ENCODE data around the gene POLE. TPM values are rescaled to one million over a fixed set of nuclear protein-coding genes. Genes with fewer than 3 reads are reported as not detected.

POLE gene
- total RNA-seq, 4 donors from 2014 or later = 7.2 to 63.8 (median 23.3) TPM

DNA sequence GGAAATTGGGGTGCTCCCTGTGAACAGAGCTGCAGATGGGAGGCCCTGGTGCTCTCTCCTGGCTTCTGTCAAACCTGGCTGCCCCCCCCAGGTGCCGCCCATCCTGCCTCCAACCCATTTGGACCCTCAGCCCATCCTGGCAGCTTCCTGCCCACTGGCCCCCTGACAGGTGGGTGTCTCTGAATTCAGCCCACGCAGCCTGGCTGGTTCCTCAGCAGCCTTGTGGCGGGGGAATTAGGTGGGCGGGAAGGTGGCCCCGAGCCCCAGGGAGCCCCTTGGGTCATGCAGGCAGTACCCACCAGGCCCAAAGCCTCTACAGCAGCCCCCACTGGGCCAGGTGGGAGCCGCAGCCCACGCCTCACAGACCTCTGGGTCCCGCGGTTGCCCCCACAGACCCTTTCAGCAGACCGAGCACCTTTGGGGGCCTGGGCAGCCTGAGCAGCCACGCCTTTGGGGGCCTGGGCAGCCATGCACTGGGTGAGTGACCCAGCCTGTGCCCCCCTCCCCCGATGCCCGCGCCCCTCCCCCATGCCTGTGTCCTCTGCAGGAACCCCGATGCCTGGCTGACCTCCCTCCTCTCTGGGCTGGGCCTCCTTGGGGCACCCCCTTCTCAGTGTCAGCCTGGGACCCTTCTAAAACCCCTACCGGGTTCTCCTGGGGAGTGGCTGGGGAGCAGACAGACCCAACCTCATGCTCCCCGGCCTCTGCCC, 105.6 kb downstream of the POLE start:
- H3K27me3 ChIP-seq = no peaks in the 10 kb centered on the region
- no peaks in the 10 kb centered on the region for H3K9me3 ChIP-seq
- ATAC-seq = no peak
- peaks cover 0 to 75% of the 10 kb centered on the region in 2 donors for H3K36me3 ChIP-seq
- H3K4me1 ChIP-seq = peaks cover 0 to 35% (median 0%) of the 10 kb centered on the region in 3 donors
- TF ChIP-seq POLR2A (IDR thresholded peaks at IDR 0.05) = no peak
- TF ChIP-seq POLR2AphosphoS5 (IDR thresholded peaks at IDR 0.05) = no peak
- TF ChIP-seq EP300 (IDR thresholded peaks at IDR 0.05) = no peak
- TF ChIP-seq, protein P1, sequence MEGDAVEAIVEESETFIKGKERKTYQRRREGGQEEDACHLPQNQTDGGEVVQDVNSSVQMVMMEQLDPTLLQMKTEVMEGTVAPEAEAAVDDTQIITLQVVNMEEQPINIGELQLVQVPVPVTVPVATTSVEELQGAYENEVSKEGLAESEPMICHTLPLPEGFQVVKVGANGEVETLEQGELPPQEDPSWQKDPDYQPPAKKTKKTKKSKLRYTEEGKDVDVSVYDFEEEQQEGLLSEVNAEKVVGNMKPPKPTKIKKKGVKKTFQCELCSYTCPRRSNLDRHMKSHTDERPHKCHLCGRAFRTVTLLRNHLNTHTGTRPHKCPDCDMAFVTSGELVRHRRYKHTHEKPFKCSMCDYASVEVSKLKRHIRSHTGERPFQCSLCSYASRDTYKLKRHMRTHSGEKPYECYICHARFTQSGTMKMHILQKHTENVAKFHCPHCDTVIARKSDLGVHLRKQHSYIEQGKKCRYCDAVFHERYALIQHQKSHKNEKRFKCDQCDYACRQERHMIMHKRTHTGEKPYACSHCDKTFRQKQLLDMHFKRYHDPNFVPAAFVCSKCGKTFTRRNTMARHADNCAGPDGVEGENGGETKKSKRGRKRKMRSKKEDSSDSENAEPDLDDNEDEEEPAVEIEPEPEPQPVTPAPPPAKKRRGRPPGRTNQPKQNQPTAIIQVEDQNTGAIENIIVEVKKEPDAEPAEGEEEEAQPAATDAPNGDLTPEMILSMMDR (IDR thresholded peaks at IDR 0.05) = no peak
- peak overlapping the region in 3 of 4 donors; percentile 63 to 77 (median 74) for H3K27ac ChIP-seq
- 100% methylated on average over 1 of the region's 17 CpGs; no CpG with 5 or more reads in 1 of the 2 donors for WGBS, 2 donors (ENCODE audit: low coverage in 1 of 2)
- peak overlapping the region in 1 of 2 donors; percentile 48 for H3K4me3 ChIP-seq

GRCh38 chr12:132580701-132581292, 106.3 kb downstream of the POLE start:
- no peak overlapping the region for H3K4me3 ChIP-seq
- H3K27me3 ChIP-seq = no peaks in the 10 kb centered on the region
- H3K4me1 ChIP-seq = peaks cover 0 to 35% (median 0%) of the 10 kb centered on the region in 3 donors
- no peak for ATAC-seq
- WGBS, 2 donors (ENCODE audit: low coverage in 1 of 2) = no CpG with 5 or more reads among the region's 12 CpGs
- H3K9me3 ChIP-seq = no peaks in the 10 kb centered on the region
- peaks cover 0 to 82% of the 10 kb centered on the region in 2 donors for H3K36me3 ChIP-seq
- H3K27ac ChIP-seq = peak overlapping the region in 3 of 4 donors; percentile 45 to 77 (median 54)
- TF ChIP-seq EP300 (IDR thresholded peaks at IDR 0.05) = no peak
- no peak for TF ChIP-seq POLR2AphosphoS5 (IDR thresholded peaks at IDR 0.05)
- TF ChIP-seq POLR2A (IDR thresholded peaks at IDR 0.05) = no peak
- TF ChIP-seq, protein P1 (IDR thresholded peaks at IDR 0.05) = no peak

GRCh38 chr12:132579744-132580143, 107.4 kb downstream of the POLE start:
- peaks cover 0 to 35% (median 0%) of the 10 kb centered on the region in 3 donors for H3K4me1 ChIP-seq
- H3K9me3 ChIP-seq = no peaks in the 10 kb centered on the region
- peak; percentile 56 for ATAC-seq
- 47 to 74% methylated on average over 7 to 12 of the region's 12 CpGs for WGBS, 2 donors (ENCODE audit: low coverage in 1 of 2)
- no peaks in the 10 kb centered on the region for H3K27me3 ChIP-seq
- peak overlapping the region in 3 of 4 donors; percentile 45 to 77 (median 54) for H3K27ac ChIP-seq
- peaks cover 0 to 89% of the 10 kb centered on the region in 2 donors for H3K36me3 ChIP-seq
- H3K4me3 ChIP-seq = no peak overlapping the region
- TF ChIP-seq POLR2AphosphoS5 (IDR thresholded peaks at IDR 0.05) (peak; percentile 46), EP300 (IDR thresholded peaks at IDR 0.05) (no peak), POLR2A (IDR thresholded peaks at IDR 0.05) (no peak)
- TF ChIP-seq, protein P1 (IDR thresholded peaks at IDR 0.05) = peak in 1 of 4 experiments; percentile 1

GRCh38 chr12:132578826-132579225, 108.3 kb downstream of the POLE start:
- peak overlapping the region in 2 of 4 donors; percentile 45 to 77 for H3K27ac ChIP-seq
- H3K36me3 ChIP-seq = peaks cover 0 to 93% of the 10 kb centered on the region in 2 donors
- no peak for TF ChIP-seq POLR2A (IDR thresholded peaks at IDR 0.05)
- TF ChIP-seq POLR2AphosphoS5 (IDR thresholded peaks at IDR 0.05) = no peak
- TF ChIP-seq, protein P1 (IDR thresholded peaks at IDR 0.05) = no peak
- TF ChIP-seq EP300 (IDR thresholded peaks at IDR 0.05) = no peak
- WGBS, 2 donors (ENCODE audit: low coverage in 1 of 2) = 69 to 79% methylated on average over 3 to 4 of the region's 11 CpGs
- no peaks in the 10 kb centered on the region for H3K9me3 ChIP-seq
- H3K27me3 ChIP-seq = no peaks in the 10 kb centered on the region
- no peak overlapping the region for H3K4me3 ChIP-seq
- H3K4me1 ChIP-seq = peaks cover 0 to 35% (median 0%) of the 10 kb centered on the region in 3 donors
- no peak for ATAC-seq

All from gastroesophageal sphincter (tissue), 4 donors.